HEK293T (cell line): Measurements from ENCODE around the gene CFDP1.

Experiments used
- CTCF ChIA-PET: fragments of 350-600 bp; formaldehyde crosslinking; extraction: SDS; loops from one replicate; lab custom pipeline; 2021; ENCODE audit warnings: antibody characterized with exemption, inconsistent platforms; lab: Yijun Ruan, JAX
- POLR2A ChIA-PET: fragments of 350-600 bp; formaldehyde crosslinking; extraction: SDS; loops from one replicate; lab custom pipeline; 2020; ENCODE audit warnings: antibody characterized with exemption, inconsistent platforms; lab: Yijun Ruan, JAX
- DNase-seq: peaks from one replicate; pipeline ENCODE4 v3.0.0; 2012; ENCODE audit warnings: mixed read lengths; ENCODE audit errors: extremely low spot score
- ARNT ChIP-seq: fragments of 450-650 bp; IDR thresholded peaks from 2 replicates; pipeline ENCODE4 v1.6.1; 2017; ENCODE audit warnings: mild to moderate bottlenecking
- BHLHE40 ChIP-seq: fragments of 450-650 bp; IDR thresholded peaks from 2 replicates; pipeline ENCODE4 v1.6.1; 2016; ENCODE audit warnings: mild to moderate bottlenecking, moderate library complexity, borderline replicate concordance
- CTBP1 ChIP-seq: fragments of 450-650 bp; IDR thresholded peaks from 2 replicates; pipeline ENCODE4 v1.6.1; 2016; ENCODE audit warnings: borderline replicate concordance
- ELF4 ChIP-seq: fragments of 450-650 bp; IDR thresholded peaks from 2 replicates; pipeline ENCODE4 v1.6.1; 2017; ENCODE audit warnings: antibody characterized with exemption
- FOXA1 ChIP-seq: fragments of 450-650 bp; IDR thresholded peaks from 2 replicates; pipeline ENCODE4 v1.6.1; 2016; ENCODE audit warnings: mild to moderate bottlenecking
- FOXK2 ChIP-seq: fragments of 450-650 bp; IDR thresholded peaks from 2 replicates; pipeline ENCODE4 v1.6.1; 2016; ENCODE audit warnings: mild to moderate bottlenecking
- FOXM1 ChIP-seq: fragments of 450-650 bp; IDR thresholded peaks from 2 replicates; pipeline ENCODE4 v1.6.1; 2017; ENCODE audit warnings: mild to moderate bottlenecking, borderline replicate concordance
- HDGF ChIP-seq: fragments of 450-650 bp; IDR thresholded peaks from 2 replicates; pipeline ENCODE4 v1.6.1; 2017; ENCODE audit warnings: antibody characterized with exemption, borderline replicate concordance
- L3MBTL2 ChIP-seq: fragments of 450-650 bp; conservative IDR thresholded peaks from 2 replicates; pipeline ENCODE4 v1.6.1; 2016; ENCODE audit warnings: mild to moderate bottlenecking
- LEF1 ChIP-seq: fragments of 450-650 bp; IDR thresholded peaks from 2 replicates; pipeline ENCODE4 v1.6.1; 2017; ENCODE audit warnings: mild to moderate bottlenecking, borderline replicate concordance
- NFRKB ChIP-seq: fragments of 450-650 bp; IDR thresholded peaks from 2 replicates; pipeline ENCODE4 v1.6.1; 2016; ENCODE audit warnings: mild to moderate bottlenecking, moderate library complexity
- SP1 ChIP-seq: fragments of 450-650 bp; IDR thresholded peaks from 2 replicates; pipeline ENCODE4 v1.6.1; 2017
- SUZ12 ChIP-seq: fragments of 450-650 bp; IDR thresholded peaks from 2 replicates; pipeline ENCODE4 v1.6.1; 2016; ENCODE audit warnings: mild to moderate bottlenecking
- TARDBP ChIP-seq: fragments of 450-650 bp; IDR thresholded peaks from 2 replicates; pipeline ENCODE4 v1.6.1; 2016
- ZNF384 ChIP-seq: fragments of 450-650 bp; IDR thresholded peaks from 2 replicates; pipeline ENCODE4 v1.6.1; 2016
- TF ChIP-seq, protein P1 (sequence below): fragments of 450-650 bp; IDR thresholded peaks from 2 replicates; pipeline ENCODE4 v1.6.1; 2016

Gene CFDP1

DNA sequence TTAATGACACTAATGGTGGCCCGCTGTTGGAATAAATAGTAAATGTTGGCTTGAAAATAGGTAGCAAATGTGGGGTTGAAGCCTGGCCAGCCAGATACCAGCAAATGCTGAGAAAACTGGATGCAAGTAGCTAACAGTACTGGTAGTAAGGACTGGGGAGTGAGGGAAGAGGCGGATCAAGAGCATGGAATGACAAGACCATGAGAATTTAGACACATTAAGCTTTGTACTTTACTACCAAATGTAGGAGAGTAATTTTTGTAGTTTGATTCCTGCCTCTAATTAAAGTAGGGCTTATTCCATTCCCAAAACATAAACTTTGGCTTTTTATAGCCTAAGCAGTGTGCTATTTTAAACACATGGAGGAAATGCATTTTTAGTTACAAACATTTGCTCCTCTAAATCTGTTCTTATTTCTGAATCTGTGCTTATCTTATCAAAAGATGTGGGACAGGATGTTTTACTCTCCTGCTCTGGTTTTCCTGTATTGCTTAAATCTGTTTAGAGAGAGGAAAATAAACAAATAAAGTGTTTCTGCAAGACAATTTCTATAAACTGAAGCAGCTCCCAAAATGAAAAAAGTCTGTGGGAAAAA lies 44.1 kb downstream of the CFDP1 start:
- no peak for TF ChIP-seq FOXK2
- TF ChIP-seq ELF4, result no peak
- no peak for DNase-seq
- ChIA-PET CTCF (interaction anchor here (0.7 to 1.8 kb wide), 3 partner anchors 76 to 190 kb away, joined by 3 to 5 read pairs (median 4); no protein-coding TSS in a partner anchor), POLR2A (no interaction called here)

DNA sequence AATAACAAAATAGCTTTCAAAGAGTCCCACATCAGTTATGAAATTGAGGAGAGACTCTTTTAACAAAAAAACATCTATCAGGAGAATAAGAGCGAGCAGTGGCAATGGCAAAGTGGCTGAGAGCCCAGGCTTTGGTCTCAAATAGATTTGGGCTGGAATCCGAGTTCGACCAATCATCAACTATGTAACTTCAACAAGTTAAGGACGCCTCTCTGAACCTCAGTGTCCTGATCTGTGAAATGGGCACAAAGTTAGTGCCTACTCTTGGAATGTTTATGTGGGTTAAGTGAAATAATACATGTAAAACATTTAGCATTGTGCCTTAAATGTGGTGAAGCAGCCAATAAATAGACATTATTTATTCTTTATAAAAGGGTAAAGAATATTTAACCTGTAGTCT lies 45.4 kb downstream of the CFDP1 start:
- no peak for TF ChIP-seq CTBP1
- TF ChIP-seq TARDBP, result no peak
- no peak for TF ChIP-seq L3MBTL2
- TF ChIP-seq BHLHE40, result no peak
- no peak for TF ChIP-seq FOXM1
- TF ChIP-seq FOXA1, result no peak
- TF ChIP-seq NFRKB, result no peak
- TF ChIP-seq SUZ12, result no peak
- TF ChIP-seq LEF1, result no peak
- no peak for TF ChIP-seq SP1
- TF ChIP-seq FOXK2, result no peak
- TF ChIP-seq ELF4, result no peak
- TF ChIP-seq HDGF, result no peak
- TF ChIP-seq, protein P1, sequence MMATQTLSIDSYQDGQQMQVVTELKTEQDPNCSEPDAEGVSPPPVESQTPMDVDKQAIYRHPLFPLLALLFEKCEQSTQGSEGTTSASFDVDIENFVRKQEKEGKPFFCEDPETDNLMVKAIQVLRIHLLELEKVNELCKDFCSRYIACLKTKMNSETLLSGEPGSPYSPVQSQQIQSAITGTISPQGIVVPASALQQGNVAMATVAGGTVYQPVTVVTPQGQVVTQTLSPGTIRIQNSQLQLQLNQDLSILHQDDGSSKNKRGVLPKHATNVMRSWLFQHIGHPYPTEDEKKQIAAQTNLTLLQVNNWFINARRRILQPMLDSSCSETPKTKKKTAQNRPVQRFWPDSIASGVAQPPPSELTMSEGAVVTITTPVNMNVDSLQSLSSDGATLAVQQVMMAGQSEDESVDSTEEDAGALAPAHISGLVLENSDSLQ, result no peak
- no peak for TF ChIP-seq ZNF384
- TF ChIP-seq ARNT, result no peak
- POLR2A ChIA-PET, result no interaction called here

DNA sequence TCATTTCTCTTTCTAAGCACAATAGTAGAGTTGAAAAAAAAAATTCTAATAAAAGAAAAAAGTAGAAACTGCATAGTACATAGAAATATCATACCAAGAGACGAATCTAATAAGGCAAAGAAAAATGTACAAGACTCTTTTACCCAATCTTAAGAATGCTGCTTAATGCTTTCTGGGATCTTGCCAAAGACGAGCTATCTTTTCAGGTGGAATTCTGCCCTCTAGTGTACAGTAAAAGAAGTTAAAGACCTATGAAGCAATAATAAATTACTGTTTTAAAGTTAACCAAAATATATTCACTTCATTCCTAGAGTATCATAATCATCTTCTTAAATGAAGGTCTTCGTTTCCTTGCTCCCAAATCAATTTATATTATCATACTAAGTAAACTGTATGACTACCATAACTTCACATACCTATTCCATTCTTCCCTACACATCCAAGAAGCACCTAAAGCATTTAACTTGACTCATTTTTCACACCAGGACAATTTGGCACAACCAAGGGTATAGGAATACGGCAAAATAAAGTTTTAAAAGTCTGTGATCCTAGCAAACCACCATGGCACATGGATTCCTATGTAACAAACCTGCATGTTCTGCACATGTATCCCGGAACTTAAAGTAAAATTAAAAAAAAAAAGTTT lies 47.7 kb downstream of the CFDP1 start:
- POLR2A ChIA-PET, result interaction anchor here (1.0 kb wide), 1 partner anchor 152 kb away, joined by 4 read pairs; no protein-coding TSS in a partner anchor
- CTCF ChIA-PET, result interaction anchor here (0.6 to 1.4 kb wide), 11 partner anchors 13 to 187 kb away, joined by 3 to 5 read pairs (median 3); no protein-coding TSS in a partner anchor
- TF ChIP-seq LEF1, result no peak
- TF ChIP-seq FOXK2, result no peak
- TF ChIP-seq BHLHE40, result no peak
- no peak for TF ChIP-seq L3MBTL2
- TF ChIP-seq SP1, result no peak
- no peak for TF ChIP-seq HDGF
- TF ChIP-seq, protein P1, result no peak
- no peak for TF ChIP-seq FOXM1
- no peak for TF ChIP-seq ELF4
- no peak for TF ChIP-seq ZNF384
- no peak for TF ChIP-seq TARDBP
- peak; percentile 30 for DNase-seq

More for the DNA sequence above, 45.4 kb downstream of the CFDP1 start:
- CTCF ChIA-PET, result interaction anchor here (0.9 to 1.2 kb wide), 2 partner anchors 154 to 176 kb away, joined by 3 to 5 read pairs; no protein-coding TSS in a partner anchor
- no peak for DNase-seq

DNA sequence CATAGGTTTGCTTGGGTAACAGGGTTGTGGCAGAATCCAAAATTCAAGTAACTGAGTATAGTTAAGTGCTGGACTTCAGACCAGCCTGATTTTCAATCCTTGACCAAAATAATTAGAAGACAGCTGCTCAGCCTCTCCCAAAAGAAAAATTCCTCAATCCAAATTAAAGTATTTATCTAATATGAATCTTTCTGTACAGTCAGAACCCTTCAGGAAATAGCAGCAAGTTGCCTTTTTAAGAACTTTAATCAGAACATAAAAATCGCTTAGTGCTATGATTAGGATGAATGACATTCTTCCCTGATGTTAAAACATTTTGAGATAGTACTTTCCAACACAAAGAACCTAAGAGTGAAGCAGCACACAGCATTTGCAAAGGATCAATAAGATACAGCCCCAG lies 50.2 kb downstream of the CFDP1 start:
- CTCF ChIA-PET, result interaction anchor here (0.9 kb wide), 1 partner anchor 149 kb away, joined by 3 read pairs; no protein-coding TSS in a partner anchor

DNA sequence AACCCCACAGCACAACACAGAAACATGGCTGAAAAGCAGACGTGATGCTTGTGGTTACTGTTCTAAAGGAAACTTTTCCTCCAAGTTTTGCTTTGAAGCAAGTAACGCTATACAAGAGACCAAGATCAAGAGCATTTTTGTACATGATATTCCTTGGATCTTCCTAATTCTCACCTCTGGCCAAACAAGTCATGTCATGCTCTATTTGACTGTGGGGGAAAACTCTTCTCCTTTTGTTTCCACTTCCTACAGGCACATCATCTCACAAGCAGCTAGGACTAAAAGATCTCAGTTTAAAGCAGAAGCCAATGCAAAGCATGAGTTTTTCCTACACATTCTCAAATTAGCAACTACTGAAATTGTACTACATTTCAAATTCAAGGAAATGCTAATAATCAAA lies 50.7 kb downstream of the CFDP1 start:
- TF ChIP-seq TARDBP (no peak), L3MBTL2 (no peak), NFRKB (no peak), SP1 (no peak), ELF4 (no peak), ZNF384 (no peak), LEF1 (no peak), ARNT (no peak), HDGF (no peak), FOXA1 (no peak)
- TF ChIP-seq, protein P1, result no peak
- DNase-seq, result no peak
- POLR2A ChIA-PET, result no interaction called here
- CTCF ChIA-PET, result interaction anchor here (0.9 kb wide), 1 partner anchor 149 kb away, joined by 3 read pairs; no protein-coding TSS in a partner anchor

More for the DNA sequence above, 50.2 kb downstream of the CFDP1 start:
- DNase-seq, result no peak
- POLR2A ChIA-PET, result no interaction called here
- TF ChIP-seq ELF4, result no peak
- no peak for TF ChIP-seq ZNF384
- TF ChIP-seq LEF1, result no peak
- TF ChIP-seq L3MBTL2, result no peak
- TF ChIP-seq FOXK2, result no peak
- TF ChIP-seq ARNT, result no peak
- TF ChIP-seq CTBP1, result no peak
- no peak for TF ChIP-seq SP1
- no peak for TF ChIP-seq TARDBP
- TF ChIP-seq, protein P1, result no peak
- TF ChIP-seq HDGF, result no peak
- no peak for TF ChIP-seq FOXA1
- TF ChIP-seq NFRKB, result no peak

DNA sequence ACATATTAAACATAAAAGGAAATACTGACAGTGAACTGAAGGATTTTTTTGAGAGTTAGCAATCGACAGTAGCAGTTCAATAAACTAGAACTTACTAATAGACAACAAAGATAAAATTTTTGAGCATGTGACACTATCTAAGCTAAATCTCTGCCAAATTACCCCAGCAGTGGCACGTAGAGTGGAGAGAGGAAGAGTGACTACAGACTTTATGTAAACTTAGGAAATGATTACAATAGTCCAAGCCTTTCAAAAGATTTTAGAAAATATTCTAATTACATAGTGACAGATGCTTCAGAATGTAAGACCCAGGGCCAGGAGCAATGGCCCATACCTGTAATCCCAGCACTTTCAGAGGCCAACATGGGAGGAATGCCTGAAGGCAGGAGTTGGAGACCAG lies 52.4 kb downstream of the CFDP1 start:
- no peak for TF ChIP-seq TARDBP
- TF ChIP-seq SP1, result no peak
- no peak for TF ChIP-seq FOXK2
- TF ChIP-seq FOXA1, result no peak
- no peak for TF ChIP-seq HDGF
- no peak for TF ChIP-seq NFRKB
- no peak for TF ChIP-seq BHLHE40
- no peak for TF ChIP-seq ZNF384
- no peak for TF ChIP-seq ELF4
- TF ChIP-seq, protein P1, result no peak
- no peak for TF ChIP-seq LEF1
- no peak for TF ChIP-seq ARNT
- TF ChIP-seq SUZ12, result no peak
- CTCF ChIA-PET, result no interaction called here
- POLR2A ChIA-PET, result no interaction called here
- DNase-seq, result no peak
